ENCODE data around the gene SNRNP48.

DNA sequence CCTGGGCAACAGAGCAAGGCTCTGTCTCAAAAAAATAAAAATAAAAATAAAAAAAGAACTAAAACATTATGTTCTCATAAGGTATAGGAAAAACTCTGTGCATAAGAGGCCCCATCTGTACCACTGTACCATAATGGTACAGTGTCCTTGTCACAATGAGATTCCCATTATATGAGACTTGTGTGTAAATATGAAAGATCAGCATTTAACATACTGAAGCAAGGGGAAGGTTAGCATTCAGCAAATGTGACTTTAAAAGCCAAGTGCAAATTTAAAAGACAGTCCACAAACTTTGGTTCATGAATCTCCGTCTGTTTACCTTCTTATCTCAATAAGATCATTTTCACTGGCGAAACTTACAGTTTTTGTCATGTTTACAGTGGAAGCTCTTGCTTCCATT lies 32.3 kb upstream of the SNRNP48 start:
- TF ChIP-seq, protein P1, sequence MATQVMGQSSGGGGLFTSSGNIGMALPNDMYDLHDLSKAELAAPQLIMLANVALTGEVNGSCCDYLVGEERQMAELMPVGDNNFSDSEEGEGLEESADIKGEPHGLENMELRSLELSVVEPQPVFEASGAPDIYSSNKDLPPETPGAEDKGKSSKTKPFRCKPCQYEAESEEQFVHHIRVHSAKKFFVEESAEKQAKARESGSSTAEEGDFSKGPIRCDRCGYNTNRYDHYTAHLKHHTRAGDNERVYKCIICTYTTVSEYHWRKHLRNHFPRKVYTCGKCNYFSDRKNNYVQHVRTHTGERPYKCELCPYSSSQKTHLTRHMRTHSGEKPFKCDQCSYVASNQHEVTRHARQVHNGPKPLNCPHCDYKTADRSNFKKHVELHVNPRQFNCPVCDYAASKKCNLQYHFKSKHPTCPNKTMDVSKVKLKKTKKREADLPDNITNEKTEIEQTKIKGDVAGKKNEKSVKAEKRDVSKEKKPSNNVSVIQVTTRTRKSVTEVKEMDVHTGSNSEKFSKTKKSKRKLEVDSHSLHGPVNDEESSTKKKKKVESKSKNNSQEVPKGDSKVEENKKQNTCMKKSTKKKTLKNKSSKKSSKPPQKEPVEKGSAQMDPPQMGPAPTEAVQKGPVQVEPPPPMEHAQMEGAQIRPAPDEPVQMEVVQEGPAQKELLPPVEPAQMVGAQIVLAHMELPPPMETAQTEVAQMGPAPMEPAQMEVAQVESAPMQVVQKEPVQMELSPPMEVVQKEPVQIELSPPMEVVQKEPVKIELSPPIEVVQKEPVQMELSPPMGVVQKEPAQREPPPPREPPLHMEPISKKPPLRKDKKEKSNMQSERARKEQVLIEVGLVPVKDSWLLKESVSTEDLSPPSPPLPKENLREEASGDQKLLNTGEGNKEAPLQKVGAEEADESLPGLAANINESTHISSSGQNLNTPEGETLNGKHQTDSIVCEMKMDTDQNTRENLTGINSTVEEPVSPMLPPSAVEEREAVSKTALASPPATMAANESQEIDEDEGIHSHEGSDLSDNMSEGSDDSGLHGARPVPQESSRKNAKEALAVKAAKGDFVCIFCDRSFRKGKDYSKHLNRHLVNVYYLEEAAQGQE (IDR thresholded peaks at IDR 0.05; ENCODE audit: low read depth), result no peak
- TF ChIP-seq, protein P2, sequence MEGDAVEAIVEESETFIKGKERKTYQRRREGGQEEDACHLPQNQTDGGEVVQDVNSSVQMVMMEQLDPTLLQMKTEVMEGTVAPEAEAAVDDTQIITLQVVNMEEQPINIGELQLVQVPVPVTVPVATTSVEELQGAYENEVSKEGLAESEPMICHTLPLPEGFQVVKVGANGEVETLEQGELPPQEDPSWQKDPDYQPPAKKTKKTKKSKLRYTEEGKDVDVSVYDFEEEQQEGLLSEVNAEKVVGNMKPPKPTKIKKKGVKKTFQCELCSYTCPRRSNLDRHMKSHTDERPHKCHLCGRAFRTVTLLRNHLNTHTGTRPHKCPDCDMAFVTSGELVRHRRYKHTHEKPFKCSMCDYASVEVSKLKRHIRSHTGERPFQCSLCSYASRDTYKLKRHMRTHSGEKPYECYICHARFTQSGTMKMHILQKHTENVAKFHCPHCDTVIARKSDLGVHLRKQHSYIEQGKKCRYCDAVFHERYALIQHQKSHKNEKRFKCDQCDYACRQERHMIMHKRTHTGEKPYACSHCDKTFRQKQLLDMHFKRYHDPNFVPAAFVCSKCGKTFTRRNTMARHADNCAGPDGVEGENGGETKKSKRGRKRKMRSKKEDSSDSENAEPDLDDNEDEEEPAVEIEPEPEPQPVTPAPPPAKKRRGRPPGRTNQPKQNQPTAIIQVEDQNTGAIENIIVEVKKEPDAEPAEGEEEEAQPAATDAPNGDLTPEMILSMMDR (IDR thresholded peaks at IDR 0.05 in 2 of 3, conservative IDR thresholded peaks at IDR 0.05 in 1 of 3; ENCODE audit: borderline replicate concordance in 1 of 3, insufficient read depth in 1 of 3, low read depth in 2 of 3, low read length in 2 of 3), result no peak
- TF ChIP-seq, protein P3, sequence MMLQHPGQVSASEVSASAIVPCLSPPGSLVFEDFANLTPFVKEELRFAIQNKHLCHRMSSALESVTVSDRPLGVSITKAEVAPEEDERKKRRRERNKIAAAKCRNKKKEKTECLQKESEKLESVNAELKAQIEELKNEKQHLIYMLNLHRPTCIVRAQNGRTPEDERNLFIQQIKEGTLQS (IDR thresholded peaks at IDR 0.05), result no peak

All from HCT116 (cell line).